ENCODE results near the gene GFM2. TPM values are rescaled to one million over a fixed set of nuclear protein-coding genes. Genes with fewer than 3 reads are reported as not detected.

Gene GFM2, protein sequence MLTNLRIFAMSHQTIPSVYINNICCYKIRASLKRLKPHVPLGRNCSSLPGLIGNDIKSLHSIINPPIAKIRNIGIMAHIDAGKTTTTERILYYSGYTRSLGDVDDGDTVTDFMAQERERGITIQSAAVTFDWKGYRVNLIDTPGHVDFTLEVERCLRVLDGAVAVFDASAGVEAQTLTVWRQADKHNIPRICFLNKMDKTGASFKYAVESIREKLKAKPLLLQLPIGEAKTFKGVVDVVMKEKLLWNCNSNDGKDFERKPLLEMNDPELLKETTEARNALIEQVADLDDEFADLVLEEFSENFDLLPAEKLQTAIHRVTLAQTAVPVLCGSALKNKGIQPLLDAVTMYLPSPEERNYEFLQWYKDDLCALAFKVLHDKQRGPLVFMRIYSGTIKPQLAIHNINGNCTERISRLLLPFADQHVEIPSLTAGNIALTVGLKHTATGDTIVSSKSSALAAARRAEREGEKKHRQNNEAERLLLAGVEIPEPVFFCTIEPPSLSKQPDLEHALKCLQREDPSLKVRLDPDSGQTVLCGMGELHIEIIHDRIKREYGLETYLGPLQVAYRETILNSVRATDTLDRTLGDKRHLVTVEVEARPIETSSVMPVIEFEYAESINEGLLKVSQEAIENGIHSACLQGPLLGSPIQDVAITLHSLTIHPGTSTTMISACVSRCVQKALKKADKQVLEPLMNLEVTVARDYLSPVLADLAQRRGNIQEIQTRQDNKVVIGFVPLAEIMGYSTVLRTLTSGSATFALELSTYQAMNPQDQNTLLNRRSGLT
- 25.1 TPM for total RNA-seq (ENCODE audit: unreplicated experiment)
- long read RNA-seq, transcript GFM2-201 (21 exons, 3,249 nt): major isoform, 6 of 7 reads
- long read RNA-seq, partial matches to known transcripts: 0 of 7 reads
- long read RNA-seq, other reads (novel, unspliced or antisense): 0 of 7 reads

DNA sequence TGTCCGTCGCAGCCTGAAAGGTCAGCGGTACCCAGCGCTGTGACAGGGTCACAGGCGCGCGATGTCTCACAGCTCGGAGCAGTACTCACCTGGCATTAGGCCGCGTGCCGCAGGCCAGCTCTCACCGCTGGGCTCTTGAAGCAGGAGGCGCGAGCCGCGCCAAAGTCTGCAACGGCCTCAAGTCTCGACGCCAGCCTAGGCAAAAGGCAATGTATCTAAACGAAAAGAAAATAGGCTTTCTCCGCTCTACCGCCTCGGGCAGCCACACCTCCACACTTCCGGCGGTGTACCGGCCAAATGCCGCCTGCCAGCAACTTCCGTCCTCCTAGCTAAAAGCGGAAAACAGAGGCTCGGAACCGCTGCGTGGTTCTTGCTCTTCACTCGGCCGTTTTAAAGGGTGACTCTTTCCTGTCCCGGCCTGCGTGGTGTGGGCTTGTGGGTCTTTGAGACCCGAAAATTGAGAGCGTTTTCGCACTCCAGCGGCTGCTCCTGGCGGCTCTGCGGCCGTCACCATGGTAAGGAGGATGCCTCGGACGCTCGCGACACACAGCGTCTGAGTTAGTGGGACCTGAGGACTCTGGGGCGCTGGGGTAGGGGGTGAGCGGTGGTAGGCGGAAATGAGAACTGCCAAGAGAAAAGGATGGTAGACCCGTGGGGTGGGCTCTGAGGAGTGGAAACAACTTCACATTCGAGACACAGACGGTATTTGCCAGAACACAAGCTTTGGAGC is at the start of gene GFM2, which contains the start of gene NSA2:
GFM2 (minus strand) TSS at position 269 of the 730 bp plus-strand sequence. CDS start 3,375 bp downstream, outside the sequence.
NSA2 (plus strand) TSS at position 401 of the 730 bp plus-strand sequence; CDS start at position 513, 112 bp downstream.
- DNase-seq (ENCODE audit: low spot score): peak; percentile 90
- no peaks in the 10 kb centered on the region for H3K27me3 Mint-ChIP-seq (ENCODE audit: unreplicated experiment)
- H3K9me3 Mint-ChIP-seq (ENCODE audit: unreplicated experiment): no peaks in the 10 kb centered on the region
- H3K4me1 Mint-ChIP-seq (ENCODE audit: unreplicated experiment): peaks cover 25% of the 10 kb centered on the region
- peaks cover 12% of the 10 kb centered on the region for H3K36me3 Mint-ChIP-seq (ENCODE audit: low read depth, unreplicated experiment)
- TF ChIP-seq, protein P1, sequence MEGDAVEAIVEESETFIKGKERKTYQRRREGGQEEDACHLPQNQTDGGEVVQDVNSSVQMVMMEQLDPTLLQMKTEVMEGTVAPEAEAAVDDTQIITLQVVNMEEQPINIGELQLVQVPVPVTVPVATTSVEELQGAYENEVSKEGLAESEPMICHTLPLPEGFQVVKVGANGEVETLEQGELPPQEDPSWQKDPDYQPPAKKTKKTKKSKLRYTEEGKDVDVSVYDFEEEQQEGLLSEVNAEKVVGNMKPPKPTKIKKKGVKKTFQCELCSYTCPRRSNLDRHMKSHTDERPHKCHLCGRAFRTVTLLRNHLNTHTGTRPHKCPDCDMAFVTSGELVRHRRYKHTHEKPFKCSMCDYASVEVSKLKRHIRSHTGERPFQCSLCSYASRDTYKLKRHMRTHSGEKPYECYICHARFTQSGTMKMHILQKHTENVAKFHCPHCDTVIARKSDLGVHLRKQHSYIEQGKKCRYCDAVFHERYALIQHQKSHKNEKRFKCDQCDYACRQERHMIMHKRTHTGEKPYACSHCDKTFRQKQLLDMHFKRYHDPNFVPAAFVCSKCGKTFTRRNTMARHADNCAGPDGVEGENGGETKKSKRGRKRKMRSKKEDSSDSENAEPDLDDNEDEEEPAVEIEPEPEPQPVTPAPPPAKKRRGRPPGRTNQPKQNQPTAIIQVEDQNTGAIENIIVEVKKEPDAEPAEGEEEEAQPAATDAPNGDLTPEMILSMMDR (IDR thresholded peaks at IDR 0.05; ENCODE audit: unreplicated experiment): no peak
- peak within 1 kb of the TSS; percentile 97 for H3K27ac Mint-ChIP-seq (ENCODE audit: unreplicated experiment)
- H3K4me3 Mint-ChIP-seq (ENCODE audit: unreplicated experiment): peak within 1 kb of the TSS; percentile 100

DNA sequence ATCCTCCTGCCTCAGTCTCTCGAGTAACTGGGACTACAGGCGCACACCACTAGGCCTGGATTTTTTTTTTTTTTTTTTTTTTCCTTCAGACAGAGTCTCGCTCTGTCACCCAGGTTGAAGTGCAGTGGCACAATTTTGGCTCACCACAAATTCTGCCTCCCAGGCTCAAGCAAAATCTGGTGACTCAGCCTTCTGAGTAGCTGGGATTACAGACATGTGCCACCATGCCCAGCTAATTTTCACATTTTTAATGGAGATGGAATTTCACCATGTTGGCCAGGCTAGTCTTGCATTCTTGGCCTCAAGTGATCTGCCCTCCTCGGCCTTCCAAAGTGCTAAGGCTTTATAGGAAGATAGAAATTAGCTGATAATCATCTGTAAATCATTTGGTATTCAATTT is 44.0 kb upstream of the GFM2 start:
- TF ChIP-seq, protein P1 (IDR thresholded peaks at IDR 0.05; ENCODE audit: unreplicated experiment): no peak
- H3K4me3 Mint-ChIP-seq (ENCODE audit: unreplicated experiment): no peak overlapping the region
- DNase-seq (ENCODE audit: low spot score): no peak
- no peaks in the 10 kb centered on the region for H3K27me3 Mint-ChIP-seq (ENCODE audit: unreplicated experiment)
- H3K4me1 Mint-ChIP-seq (ENCODE audit: unreplicated experiment): peaks cover 9% of the 10 kb centered on the region
- H3K9me3 Mint-ChIP-seq (ENCODE audit: unreplicated experiment): no peaks in the 10 kb centered on the region
- peaks cover 4% of the 10 kb centered on the region for H3K36me3 Mint-ChIP-seq (ENCODE audit: low read depth, unreplicated experiment)
- no peak overlapping the region for H3K27ac Mint-ChIP-seq (ENCODE audit: unreplicated experiment)

DNA sequence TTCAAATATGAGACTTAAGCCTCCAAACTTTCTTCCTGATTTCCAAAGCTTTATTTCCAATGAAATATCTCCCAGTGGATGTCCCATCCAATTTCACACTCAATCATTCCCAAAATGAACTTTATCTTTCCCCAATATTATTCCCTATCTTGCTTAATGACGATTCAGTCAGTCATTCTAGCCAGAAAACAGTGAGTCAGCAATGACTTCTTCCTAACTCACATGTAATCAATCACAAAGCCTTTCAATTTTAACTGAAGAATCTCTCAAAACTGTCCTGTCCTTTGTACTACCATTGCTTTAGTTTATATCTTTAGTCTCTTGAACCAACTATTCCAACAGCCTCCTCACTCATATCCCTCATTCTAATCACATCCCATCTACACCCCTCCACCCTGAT is 35.0 kb upstream of the GFM2 start:
- peaks cover 4% of the 10 kb centered on the region for H3K4me1 Mint-ChIP-seq (ENCODE audit: unreplicated experiment)
- H3K27me3 Mint-ChIP-seq (ENCODE audit: unreplicated experiment): no peaks in the 10 kb centered on the region
- no peak overlapping the region for H3K4me3 Mint-ChIP-seq (ENCODE audit: unreplicated experiment)
- TF ChIP-seq, protein P1 (IDR thresholded peaks at IDR 0.05; ENCODE audit: unreplicated experiment): no peak
- H3K27ac Mint-ChIP-seq (ENCODE audit: unreplicated experiment): no peak overlapping the region
- DNase-seq (ENCODE audit: low spot score): no peak
- no peaks in the 10 kb centered on the region for H3K9me3 Mint-ChIP-seq (ENCODE audit: unreplicated experiment)
- no peaks in the 10 kb centered on the region for H3K36me3 Mint-ChIP-seq (ENCODE audit: low read depth, unreplicated experiment)

DNA sequence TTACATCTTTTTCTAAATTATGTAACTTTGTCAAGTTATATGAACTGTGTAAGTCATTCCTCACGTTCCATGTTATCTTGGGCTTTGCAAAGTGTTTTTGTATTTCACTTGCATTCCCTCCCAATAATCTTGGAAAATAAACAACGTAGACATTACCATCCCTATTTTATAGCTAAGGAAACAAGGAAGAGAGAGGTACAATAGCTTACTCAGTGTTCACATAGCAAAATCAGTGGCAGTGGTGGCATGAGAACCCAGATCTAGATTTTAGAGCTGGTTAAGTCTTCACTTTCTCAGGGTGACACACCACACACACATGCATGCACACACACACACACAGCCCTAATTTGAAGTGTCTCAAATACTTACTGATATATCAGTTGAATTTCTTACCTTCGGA is 34.3 kb upstream of the GFM2 start:
- Mint-ChIP-seq H3K36me3 (ENCODE audit: low read depth, unreplicated experiment) (no peaks in the 10 kb centered on the region), H3K4me1 (ENCODE audit: unreplicated experiment) (no peaks in the 10 kb centered on the region), H3K27ac (ENCODE audit: unreplicated experiment) (no peak overlapping the region), H3K27me3 (ENCODE audit: unreplicated experiment) (no peaks in the 10 kb centered on the region), H3K4me3 (ENCODE audit: unreplicated experiment) (no peak overlapping the region), H3K9me3 (ENCODE audit: unreplicated experiment) (no peaks in the 10 kb centered on the region)
- no peak for DNase-seq (ENCODE audit: low spot score)
- TF ChIP-seq, protein P1 (IDR thresholded peaks at IDR 0.05; ENCODE audit: unreplicated experiment): no peak

All from endothelial cell (in vitro differentiated cells).